HepG2 (cell line): ENCODE results near the gene TTPAL. TPM values are rescaled to one million over a fixed set of nuclear protein-coding genes. Genes with fewer than 3 reads are reported as not detected.
A peak's percentile ranks its signal among the peaks of the same experiment; 100 is the strongest.

Experiments used
- CAMTA2 ChIP-seq: sonication (generic); formaldehyde crosslinking; IDR thresholded peaks from 2 replicates; pipeline ENCODE4 v1.4.0; 2020; ENCODE audit warnings: mild to moderate bottlenecking, missing genetic modification reagents, borderline replicate concordance
- CREB3 ChIP-seq: sonication (generic); formaldehyde crosslinking; IDR thresholded peaks from 2 replicates; pipeline ENCODE4 v1.5.0; 2020; ENCODE audit warnings: missing genetic modification reagents
- GPBP1L1 ChIP-seq: sonication (generic); formaldehyde crosslinking; IDR thresholded peaks from 2 replicates; pipeline ENCODE4 v1.5.0; 2020; ENCODE audit warnings: mild to moderate bottlenecking, missing genetic modification reagents
- MED1 ChIP-seq: sonication (generic); formaldehyde crosslinking; IDR thresholded peaks from 2 replicates; pipeline ENCODE4 v1.4.0; 2020; ENCODE audit warnings: missing genetic modification reagents
- NCOR1 ChIP-seq: fragments of 200-600 bp; sonication (generic); IDR thresholded peaks from 2 replicates; pipeline ENCODE4 v1.7.0; 2017; ENCODE audit warnings: antibody characterized with exemption, low read length, borderline replicate concordance
- NONO ChIP-seq, 2 experiments: fragments of 450-650 bp in 1 of 2; sonication (generic) in 1 of 2; formaldehyde crosslinking in 1 of 2; IDR thresholded peaks in 1 of 2; conservative IDR thresholded peaks in 1 of 2; 2 replicates each; pipeline versions ENCODE4 v1.6.1 to v1.8.0; 2017 to 2022; ENCODE audit warnings: mild to moderate bottlenecking in 1 of 2, missing genetic modification reagents in 1 of 2, moderate library complexity in 1 of 2
- SIN3A ChIP-seq: IDR thresholded peaks from 2 replicates; pipeline ENCODE4 v1.6.1; 2011; ENCODE audit warnings: low read depth, mild to moderate bottlenecking, control low read depth, low read length, borderline replicate concordance
- SOX6 ChIP-seq, 2 experiments: fragments of 450-650 bp in 1 of 2; sonication (generic) in 1 of 2; formaldehyde crosslinking in 1 of 2; IDR thresholded peaks; 2 replicates each; pipeline versions ENCODE4 v1.4.0 to v1.6.1; 2017 to 2020; ENCODE audit warnings: antibody characterized with exemption in 1 of 2, mild to moderate bottlenecking in 1 of 2, missing genetic modification reagents in 1 of 2
- SUZ12 ChIP-seq: fragments of 150-350 bp; IDR thresholded peaks from 2 replicates; pipeline ENCODE4 v1.6.1; 2014; ENCODE audit warnings: low read depth, low read length
- TEAD3 ChIP-seq: optimal IDR thresholded peaks from 2 replicates; pipeline ENCODE3; 2016; ENCODE audit warnings: borderline replicate concordance
- ZBTB43 ChIP-seq: sonication (generic); formaldehyde crosslinking; conservative IDR thresholded peaks from 2 replicates; pipeline ENCODE4 v1.4.0; 2020; ENCODE audit warnings: missing genetic modification reagents
- ZBTB46 ChIP-seq: sonication (generic); formaldehyde crosslinking; IDR thresholded peaks from 2 replicates; pipeline ENCODE4 v1.4.0; 2020; ENCODE audit warnings: mild to moderate bottlenecking, missing genetic modification reagents, borderline replicate concordance
- ZBTB7A ChIP-seq: sonication (generic); formaldehyde crosslinking; IDR thresholded peaks from 2 replicates; pipeline ENCODE4 v1.8.0; 2022; ENCODE audit warnings: mild to moderate bottlenecking, missing genetic modification reagents
- ZFY ChIP-seq: sonication (generic); formaldehyde crosslinking; IDR thresholded peaks from 2 replicates; pipeline ENCODE4 v1.4.0; 2020; ENCODE audit warnings: missing genetic modification reagents
- ZNF10 ChIP-seq: sonication (generic); formaldehyde crosslinking; IDR thresholded peaks from 2 replicates; pipeline ENCODE4 v1.4.0; 2020; ENCODE audit warnings: mild to moderate bottlenecking, low read depth, missing genetic modification reagents, borderline replicate concordance
- ZNF180 ChIP-seq: sonication (generic); formaldehyde crosslinking; IDR thresholded peaks from 2 replicates; pipeline ENCODE4 v1.4.0; 2020; ENCODE audit warnings: low read depth, missing genetic modification reagents, borderline replicate concordance
- ZNF207 ChIP-seq: fragments of 450-650 bp; IDR thresholded peaks from 2 replicates; pipeline ENCODE4 v1.6.1; 2016; ENCODE audit warnings: antibody characterized with exemption, borderline replicate concordance
- ZNF24 ChIP-seq: fragments of 450-650 bp; IDR thresholded peaks from 2 replicates; pipeline ENCODE4 v1.6.1; 2017; ENCODE audit warnings: antibody characterized with exemption, mild to moderate bottlenecking
- ZNF512B ChIP-seq: sonication (generic); formaldehyde crosslinking; IDR thresholded peaks from 2 replicates; pipeline ENCODE4 v1.5.1; 2020; ENCODE audit warnings: missing genetic modification reagents, mild to moderate bottlenecking, borderline replicate concordance
- ZNF792 ChIP-seq: IDR thresholded peaks from 2 replicates; pipeline ENCODE4 v1.6.1; 2016
- ZSCAN9 ChIP-seq: IDR thresholded peaks from 2 replicates; pipeline ENCODE4 v1.6.1; 2016; ENCODE audit warnings: borderline replicate concordance
- polyA plus RNA-seq, 8 experiments: library from polyadenylated mRNA; depleted of rRNA in 3 of 8; stranded (reverse) in 7 of 8; unstranded in 1 of 8; fragments of >200 nt; fragmentation: Illumina TruSeq in 4 of 8; extraction: Trizol in 4 of 8; gene quantifications; 2 replicates each; pipeline versions ENCODE4 v1.2.1 to v1.2.3, GENCODE V29; 2011 to 2016; ENCODE audit warnings: low read depth in 4 of 8, missing spikeins in 1 of 8, mixed read lengths in 1 of 8; ENCODE audit not compliant: insufficient read depth in 1 of 8
- total RNA-seq, 5 experiments: library from RNA; depleted of rRNA; stranded (reverse); fragments of >200 nt; fragmentation: Illumina TruSeq; extraction: Trizol; gene quantifications; 2 replicates each; pipeline ENCODE4 v1.2.3, GENCODE V29; 2016; ENCODE audit warnings: low read depth in 1 of 5

Gene TTPAL
- total and polyA plus RNA-seq, 2 of the 13 experiments (the other 11 are each of a cell fraction or from before 2014, with no cell fraction given) = 4.3 to 18.8 TPM

- no peak for TF ChIP-seq CREB3
- TF ChIP-seq ZBTB7A (CRISPR knock-in tag) = no peak
- TF ChIP-seq ZNF180 (CRISPR knock-in tag) = no peak
- TF ChIP-seq TEAD3 (CRISPR knock-in tag) = peak; percentile 92
- no peak for TF ChIP-seq ZNF512B (CRISPR knock-in tag)
- TF ChIP-seq ZNF24 = 0 out of 2 replicates have a peak, but pooled peaks have one; percentile 40
- no peak for TF ChIP-seq SOX6 (IDR thresholded peaks at IDR 0.05)
- TF ChIP-seq SOX6 (CRISPR knock-in tag; IDR thresholded peaks at IDR 0.05) = 0 out of 2 replicates have a peak, but pooled peaks have one; percentile 37
- TF ChIP-seq CAMTA2 (CRISPR knock-in tag) = no peak
- no peak for TF ChIP-seq NCOR1
- TF ChIP-seq ZNF10 = no peak
- peak; percentile 75; the same call in 1 of the 2 replicates for TF ChIP-seq ZBTB46 (CRISPR knock-in tag)
- TF ChIP-seq ZNF792 (CRISPR knock-in tag) = 0 out of 2 replicates have a peak, but pooled peaks have one; percentile 45
- TF ChIP-seq ZFY (CRISPR knock-in tag) = 0 out of 2 replicates have a peak, but pooled peaks have one; percentile 15
- TF ChIP-seq NONO (IDR thresholded peaks at IDR 0.05) = no peak
- TF ChIP-seq NONO (CRISPR knock-in tag; conservative IDR thresholded peaks at IDR 0.05) = no peak
- TF ChIP-seq SUZ12 = no peak
- no peak for TF ChIP-seq ZBTB43
- peak; percentile 74; the same call in 1 of the 2 replicates for TF ChIP-seq ZSCAN9 (CRISPR knock-in tag)
- TF ChIP-seq GPBP1L1 (CRISPR knock-in tag) = no peak
- TF ChIP-seq MED1 (CRISPR knock-in tag) = peak; percentile 46; the same call in 1 of the 2 replicates
- no peak for TF ChIP-seq SIN3A
- no peak for TF ChIP-seq ZNF207
Observed at GRCh38 chr20:44471481-44471882, 4.2 kb upstream of the TTPAL start (continued).
